Muscle of leg (tissue), 11 donors: ENCODE data around the gene CDA. TPM values are rescaled to one million over a fixed set of nuclear protein-coding genes. Genes with fewer than 3 reads are reported as not detected.

ENCODE experiments used
- DNase-seq: peaks from one replicate; pipeline ENCODE4 v3.0.0; 2013
- H3K27ac ChIP-seq: one replicate; pipeline ENCODE4 v1.5.1; 2013; ENCODE audit warnings: mild to moderate bottlenecking, low read length, control low read depth
- H3K27me3 ChIP-seq: one replicate; pipeline ENCODE4 v1.6.1; 2013; ENCODE audit warnings: low read length; ENCODE audit not compliant: control insufficient read depth, insufficient read depth
- H3K36me3 ChIP-seq: one replicate; pipeline ENCODE4 v1.6.1; 2013; ENCODE audit warnings: low read length; ENCODE audit not compliant: control insufficient read depth, insufficient read depth
- H3K4me1 ChIP-seq: one replicate; pipeline ENCODE4 v1.6.1; 2013; ENCODE audit warnings: low read length; ENCODE audit not compliant: control insufficient read depth, insufficient read depth
- H3K4me3 ChIP-seq: one replicate; pipeline ENCODE4 v1.5.1; 2013; ENCODE audit warnings: low read length, control low read depth
- H3K9me3 ChIP-seq: replicated peaks from 2 replicates; pipeline ENCODE4 v1.6.1; 2013; ENCODE audit warnings: low read depth, low read length; ENCODE audit not compliant: control insufficient read depth
- WGBS: methylation state at CpG from one replicate; pipeline ENCODE4 v1.1.5; 2013; ENCODE audit warnings: missing lambda C conversion rate; ENCODE audit not compliant: insufficient coverage; 5-methylcytosine and 5-hydroxymethylcytosine counted together
- polyA plus RNA-seq, 8 donors: library from polyadenylated mRNA; unstranded; fragments of 120-200 nt; gene quantifications; one replicate each; pipeline versions ENCODE4 v1.2.1 to v1.2.3, GENCODE V29; 2013; ENCODE audit warnings: inconsistent platforms in 1 of 8, low replicate concordance in 1 of 8; ENCODE audit not compliant: insufficient read length in 8 of 8, insufficient read depth in 1 of 8
- total RNA-seq: library from RNA; stranded (reverse); fragments of 120-200 nt; gene quantifications from one replicate; pipeline ENCODE4 v1.2.4, GENCODE V29; 2013

Gene CDA
- total and polyA plus RNA-seq, 9 donors = 0.13 to 1.3 (median 0.49) TPM

DNA sequence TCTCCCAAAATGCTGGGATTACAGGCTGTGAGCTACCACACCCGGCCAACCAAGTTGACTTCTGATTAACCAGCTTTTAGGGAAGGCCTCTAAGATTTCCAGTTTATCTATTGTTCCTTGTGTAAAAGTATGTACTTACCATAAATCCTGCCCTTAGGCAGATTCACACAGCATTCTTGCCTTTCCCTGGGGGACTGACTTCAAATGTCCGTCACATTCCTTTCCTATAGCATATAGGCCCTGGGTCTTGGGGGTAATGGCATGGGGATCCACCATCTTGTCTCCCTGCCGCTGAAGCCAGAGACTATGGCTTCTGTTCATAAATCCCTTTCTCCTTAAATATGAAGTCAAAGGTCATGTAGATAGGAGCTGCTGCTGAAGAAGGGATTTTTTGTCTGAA, 43.5 kb downstream of the CDA start:
- Histone ChIP-seq H3K4me1 (peaks cover 11% of the 10 kb centered on the region), H3K9me3 (no peaks in the 10 kb centered on the region), H3K36me3 (peaks cover under 1% of the 10 kb centered on the region), H3K27me3 (no peaks in the 10 kb centered on the region), H3K4me3 (no peak overlapping the region), H3K27ac (no peak overlapping the region)
- no peak for DNase-seq
- no CpG with 5 or more reads among the region's 3 CpGs for WGBS

DNA sequence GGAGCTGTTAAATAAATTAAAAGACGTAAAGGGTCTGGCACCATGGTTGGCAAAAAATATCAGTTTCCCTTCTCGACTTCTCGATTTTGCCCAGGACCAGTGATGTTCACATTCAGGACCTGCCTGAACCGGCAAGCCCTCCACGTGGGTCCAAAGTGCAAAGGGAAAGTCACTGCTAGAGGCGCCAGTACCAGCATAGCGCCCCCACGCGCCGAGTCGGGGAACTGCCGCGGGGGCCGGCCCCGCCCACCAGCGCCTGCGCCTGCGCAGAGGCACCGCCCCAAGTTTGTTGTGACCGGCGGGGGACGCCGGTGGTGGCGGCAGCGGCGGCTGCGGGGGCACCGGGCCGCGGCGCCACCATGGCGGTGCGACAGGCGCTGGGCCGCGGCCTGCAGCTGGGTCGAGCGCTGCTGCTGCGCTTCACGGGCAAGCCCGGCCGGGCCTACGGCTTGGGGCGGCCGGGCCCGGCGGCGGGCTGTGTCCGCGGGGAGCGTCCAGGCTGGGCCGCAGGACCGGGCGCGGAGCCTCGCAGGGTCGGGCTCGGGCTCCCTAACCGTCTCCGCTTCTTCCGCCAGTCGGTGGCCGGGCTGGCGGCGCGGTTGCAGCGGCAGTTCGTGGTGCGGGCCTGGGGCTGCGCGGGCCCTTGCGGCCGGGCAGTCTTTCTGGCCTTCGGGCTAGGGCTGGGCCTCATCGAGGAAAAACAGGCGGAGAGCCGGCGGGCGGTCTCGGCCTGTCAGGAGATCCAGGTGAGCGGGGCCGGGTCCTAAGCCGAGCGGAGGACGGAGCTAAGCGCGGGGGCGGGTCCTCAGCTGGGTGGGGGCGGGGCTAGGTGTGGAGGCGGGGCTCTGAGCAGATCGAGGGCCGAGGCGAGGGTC, 44.5 kb downstream of the CDA start, which contains the start of gene PINK1:
Gene PINK1 (plus strand): TSS at position 269 of the 875 bp plus-strand sequence. CDS start 91 bp downstream, at position 360.
- Histone ChIP-seq H3K27me3 (no peaks in the 10 kb centered on the region), H3K9me3 (no peaks in the 10 kb centered on the region), H3K4me3 (peak within 1 kb of the TSS; percentile 55), H3K27ac (peak within 1 kb of the TSS; percentile 71), H3K4me1 (peaks cover 11% of the 10 kb centered on the region), H3K36me3 (peaks cover 7% of the 10 kb centered on the region)
- DNase-seq = peak; percentile 75
- 1% methylated on average over 80 of the region's 93 CpGs for WGBS

GRCh38 chr1:20634065-20634593, 45.2 kb downstream of the CDA start:
- H3K4me1 ChIP-seq = peaks cover 11% of the 10 kb centered on the region
- H3K27me3 ChIP-seq = no peaks in the 10 kb centered on the region
- 5% methylated on average over 6 of the region's 11 CpGs for WGBS
- H3K36me3 ChIP-seq = peaks cover 14% of the 10 kb centered on the region
- H3K9me3 ChIP-seq = no peaks in the 10 kb centered on the region
- peak overlapping the region; percentile 55 for H3K4me3 ChIP-seq
- DNase-seq = no peak
- H3K27ac ChIP-seq = peak overlapping the region; percentile 60

DNA sequence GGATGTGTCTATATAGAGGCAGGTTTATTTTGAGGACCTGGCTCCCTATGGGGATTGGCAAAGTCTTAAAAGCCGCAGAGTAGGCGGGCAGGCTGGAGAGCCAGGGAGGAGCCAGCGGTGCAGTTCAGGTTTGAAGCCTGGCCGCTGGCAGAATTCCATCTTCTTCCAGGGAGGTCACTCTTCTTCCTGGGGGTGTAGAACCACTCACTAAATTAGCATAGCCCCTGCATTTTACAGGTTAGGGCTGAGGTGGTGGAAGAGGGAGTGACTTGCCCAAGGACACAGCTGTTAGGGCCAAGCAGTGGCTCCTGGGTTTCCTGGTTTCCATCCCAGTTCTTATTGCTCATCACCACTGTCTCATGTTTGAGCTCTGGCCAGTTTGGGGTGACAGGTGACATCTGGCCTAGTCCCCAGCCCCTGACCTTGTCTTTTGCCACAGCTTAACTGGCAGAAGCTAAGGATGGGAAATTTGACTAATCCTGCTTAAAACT, 45.7 kb downstream of the CDA start:
- DNase-seq = peak; percentile 36
- 7% methylated on average over 2 of the region's 4 CpGs for WGBS

DNA sequence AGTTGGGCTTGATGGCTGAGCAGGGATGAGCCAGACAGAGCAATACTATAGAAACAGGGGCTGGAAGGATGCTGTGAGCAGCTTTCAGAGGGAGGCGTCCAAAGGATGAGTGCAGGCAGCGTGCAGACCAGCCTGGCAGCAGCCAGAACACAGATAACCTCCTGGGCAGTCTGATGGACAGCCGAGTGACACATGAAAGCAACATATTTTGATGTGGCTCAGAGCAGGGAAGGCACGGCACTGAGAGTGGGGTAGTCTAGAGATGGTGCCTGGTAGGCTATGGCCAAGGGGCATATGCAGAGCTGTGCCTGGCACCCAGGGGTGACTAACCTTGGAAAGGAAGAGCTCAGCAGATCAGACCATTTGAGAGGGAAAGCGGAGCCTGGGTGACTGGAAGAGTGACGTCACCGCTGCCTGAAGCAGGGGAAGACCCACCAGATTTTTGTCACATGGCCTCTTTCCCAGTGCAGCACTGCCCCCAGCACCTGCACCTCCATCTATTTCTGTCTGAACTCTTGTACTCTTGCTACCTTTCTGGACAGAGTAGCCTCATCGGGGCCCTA, 48.0 kb downstream of the CDA start:
- 90% methylated on average over 6 of the region's 8 CpGs for WGBS
- Histone ChIP-seq H3K9me3 (no peaks in the 10 kb centered on the region), H3K27ac (no peak overlapping the region), H3K36me3 (peaks cover 40% of the 10 kb centered on the region), H3K27me3 (no peaks in the 10 kb centered on the region), H3K4me3 (no peak overlapping the region), H3K4me1 (peaks cover 11% of the 10 kb centered on the region)
- DNase-seq = no peak

More for the DNA sequence above, 45.7 kb downstream of the CDA start:
- Histone ChIP-seq H3K27ac (no peak overlapping the region), H3K9me3 (no peaks in the 10 kb centered on the region), H3K4me3 (peak overlapping the region; percentile 55), H3K4me1 (peaks cover 11% of the 10 kb centered on the region), H3K36me3 (peaks cover 20% of the 10 kb centered on the region), H3K27me3 (no peaks in the 10 kb centered on the region)

- 53% methylated on average over 3 of the region's 6 CpGs for WGBS
- Histone ChIP-seq H3K4me3 (no peak overlapping the region), H3K36me3 (peaks cover 62% of the 10 kb centered on the region), H3K27me3 (no peaks in the 10 kb centered on the region), H3K4me1 (no peaks in the 10 kb centered on the region), H3K9me3 (no peaks in the 10 kb centered on the region), H3K27ac (no peak overlapping the region)
- DNase-seq = peak; percentile 55
Measured at GRCh38 chr1:20640183-20640597, 51.3 kb downstream of the CDA start.

DNA sequence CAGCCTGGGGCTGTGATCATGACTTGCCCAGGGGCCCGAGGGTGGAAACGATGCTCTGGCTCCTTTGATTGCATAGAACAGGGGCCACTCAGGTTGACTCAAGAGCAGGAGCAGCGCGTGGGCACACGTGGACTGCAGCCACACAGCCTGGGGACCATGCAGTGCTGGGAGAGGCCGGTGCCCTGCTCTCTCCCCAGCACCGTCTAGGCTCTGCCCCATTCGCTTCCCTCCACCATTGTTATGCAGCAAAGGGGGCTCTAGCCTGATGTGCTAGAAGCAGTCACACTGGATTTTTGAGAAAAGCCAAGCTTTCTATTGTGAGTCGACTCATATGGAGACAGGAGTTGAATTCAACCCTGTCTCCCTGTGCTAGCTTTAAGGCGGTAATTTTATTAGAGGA, 53.1 kb downstream of the CDA start:
- Histone ChIP-seq H3K36me3 (peaks cover 70% of the 10 kb centered on the region), H3K4me3 (no peak overlapping the region), H3K9me3 (no peaks in the 10 kb centered on the region), H3K27ac (no peak overlapping the region), H3K4me1 (no peaks in the 10 kb centered on the region), H3K27me3 (no peaks in the 10 kb centered on the region)
- 77% methylated on average over 7 of the region's 10 CpGs for WGBS
- DNase-seq = no peak

DNA sequence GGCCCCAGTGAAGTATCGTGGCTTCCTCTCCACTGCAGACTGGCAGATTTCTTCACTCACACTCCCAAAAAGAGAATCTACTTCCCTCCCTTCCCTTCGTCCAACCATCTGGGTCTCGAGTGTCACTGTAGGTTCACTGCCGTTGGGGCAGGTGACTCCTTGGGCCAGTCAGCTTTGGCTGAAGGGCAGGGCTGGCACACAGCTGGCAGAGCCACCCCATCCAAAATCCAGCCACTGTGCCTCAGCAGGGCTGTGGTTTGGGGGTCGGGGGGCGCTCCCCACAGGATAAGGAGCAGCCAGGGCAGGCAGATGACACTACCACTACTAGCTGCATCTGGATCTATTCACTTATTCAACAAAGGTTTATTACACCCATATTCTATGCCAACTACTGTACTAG, 54.2 kb downstream of the CDA start:
- no peaks in the 10 kb centered on the region for H3K9me3 ChIP-seq
- H3K36me3 ChIP-seq = peaks cover 68% of the 10 kb centered on the region
- no peak overlapping the region for H3K27ac ChIP-seq
- H3K4me3 ChIP-seq = no peak overlapping the region
- WGBS = 78% methylated on average over 6 of the region's 6 CpGs
- DNase-seq = no peak
- H3K4me1 ChIP-seq = no peaks in the 10 kb centered on the region
- no peaks in the 10 kb centered on the region for H3K27me3 ChIP-seq

- WGBS = 91% methylated on average over 12 of the region's 13 CpGs
- Histone ChIP-seq H3K27ac (no peak overlapping the region), H3K9me3 (no peaks in the 10 kb centered on the region), H3K4me3 (no peak overlapping the region), H3K4me1 (no peaks in the 10 kb centered on the region), H3K36me3 (peaks cover 67% of the 10 kb centered on the region), H3K27me3 (no peaks in the 10 kb centered on the region)
- no peak for DNase-seq
Measured at GRCh38 chr1:20644416-20644815, 55.5 kb downstream of the CDA start.

- H3K27ac ChIP-seq = no peak overlapping the region
- DNase-seq = no peak
- H3K4me1 ChIP-seq = no peaks in the 10 kb centered on the region
- WGBS = 79% methylated on average over 9 of the region's 14 CpGs
- H3K9me3 ChIP-seq = no peaks in the 10 kb centered on the region
- H3K27me3 ChIP-seq = no peaks in the 10 kb centered on the region
- peaks cover 65% of the 10 kb centered on the region for H3K36me3 ChIP-seq
- H3K4me3 ChIP-seq = no peak overlapping the region
Measured at GRCh38 chr1:20645414-20645813, 56.5 kb downstream of the CDA start.
